Measurements from ENCODE around the gene KIF6. TPM values are rescaled to one million over a fixed set of nuclear protein-coding genes. Genes with fewer than 3 reads are reported as not detected.

The KIF6 gene
- total RNA-seq, 1 donor from 2014 or later, result 2.7 TPM

- Histone ChIP-seq H2AFZ (replicated peaks) (no peak overlapping the region), H3K4me3 (no peak overlapping the region), H3K9me3 (ENCODE audit: low read depth) (no peaks in the 10 kb centered on the region), H3F3A (ENCODE audit: low read depth) (no peaks in the 10 kb centered on the region), H3K27ac (no peak overlapping the region), H3K36me3 (peaks cover 5% of the 10 kb centered on the region), H3K4me2 (no peak overlapping the region), H3K4me1 (no peaks in the 10 kb centered on the region), H3K79me2 (ENCODE audit: low read depth) (no peaks in the 10 kb centered on the region), H3K9ac (no peak overlapping the region), H3K27me3 (no peaks in the 10 kb centered on the region), H4K20me1 (ENCODE audit: low read depth) (no peaks in the 10 kb centered on the region)
- no peak for DNase-seq (ENCODE audit: low spot score)
- H3K27ac Mint-ChIP-seq, result no peak overlapping the region
- H3K36me3 Mint-ChIP-seq, result no peaks in the 10 kb centered on the region
- TF ChIP-seq EZH2 (IDR thresholded peaks at IDR 0.05) (no peak), EZH2phosphoT487 (IDR thresholded peaks at IDR 0.05) (no peak), CTCF (IDR thresholded peaks at IDR 0.05) (no peak)
- peaks cover 5% of the 10 kb centered on the region for H3K9me3 Mint-ChIP-seq
- H3K4me1 Mint-ChIP-seq, result peaks cover 7% of the 10 kb centered on the region
- no peaks in the 10 kb centered on the region for H3K27me3 Mint-ChIP-seq (ENCODE audit: insufficient read depth, low read depth)
- no peak overlapping the region for H3K4me3 Mint-ChIP-seq
Observed at GRCh38 chr6:39471954-39472659, 253.1 kb downstream of the KIF6 start.

- Mint-ChIP-seq H3K27me3 (ENCODE audit: insufficient read depth, low read depth) (no peaks in the 10 kb centered on the region), H3K9me3 (peaks cover 2% of the 10 kb centered on the region), H3K36me3 (no peaks in the 10 kb centered on the region), H3K4me1 (peaks cover 7% of the 10 kb centered on the region), H3K27ac (no peak overlapping the region), H3K4me3 (no peak overlapping the region)
- Histone ChIP-seq H3F3A (ENCODE audit: low read depth) (no peaks in the 10 kb centered on the region), H3K79me2 (ENCODE audit: low read depth) (no peaks in the 10 kb centered on the region), H3K27ac (no peak overlapping the region), H2AFZ (replicated peaks) (no peak overlapping the region), H3K4me2 (no peak overlapping the region), H3K9me3 (ENCODE audit: low read depth) (no peaks in the 10 kb centered on the region), H3K4me1 (no peaks in the 10 kb centered on the region), H3K27me3 (no peaks in the 10 kb centered on the region), H3K9ac (no peak overlapping the region), H3K36me3 (peaks cover 5% of the 10 kb centered on the region), H4K20me1 (ENCODE audit: low read depth) (no peaks in the 10 kb centered on the region), H3K4me3 (no peak overlapping the region)
- TF ChIP-seq EZH2 (IDR thresholded peaks at IDR 0.05), result no peak
- no peak for TF ChIP-seq EZH2phosphoT487 (IDR thresholded peaks at IDR 0.05)
- no peak for TF ChIP-seq CTCF (IDR thresholded peaks at IDR 0.05)
- no peak for DNase-seq (ENCODE audit: low spot score)
Observed at GRCh38 chr6:39470506-39470905, 254.7 kb downstream of the KIF6 start.

- H3K4me1 ChIP-seq, result no peaks in the 10 kb centered on the region
- H3K9ac ChIP-seq, result no peak overlapping the region
- no peaks in the 10 kb centered on the region for H3K79me2 ChIP-seq (ENCODE audit: low read depth)
- no peak overlapping the region for H3K4me2 ChIP-seq
- no peak overlapping the region for H2AFZ ChIP-seq (replicated peaks)
- peaks cover 5% of the 10 kb centered on the region for H3K36me3 ChIP-seq
- Mint-ChIP-seq H3K27me3 (ENCODE audit: insufficient read depth, low read depth) (no peaks in the 10 kb centered on the region), H3K36me3 (no peaks in the 10 kb centered on the region), H3K27ac (no peak overlapping the region), H3K4me3 (no peak overlapping the region), H3K9me3 (peaks cover 2% of the 10 kb centered on the region), H3K4me1 (peaks cover 7% of the 10 kb centered on the region)
- no peak overlapping the region for H3K27ac ChIP-seq
- H3K27me3 ChIP-seq, result no peaks in the 10 kb centered on the region
- H3K4me3 ChIP-seq, result no peak overlapping the region
- H3F3A ChIP-seq (ENCODE audit: low read depth), result no peaks in the 10 kb centered on the region
- TF ChIP-seq EZH2 (IDR thresholded peaks at IDR 0.05), result no peak
- no peak for TF ChIP-seq CTCF (IDR thresholded peaks at IDR 0.05)
- no peak for TF ChIP-seq EZH2phosphoT487 (IDR thresholded peaks at IDR 0.05)
- no peak for DNase-seq (ENCODE audit: low spot score)
- no peaks in the 10 kb centered on the region for H3K9me3 ChIP-seq (ENCODE audit: low read depth)
- no peaks in the 10 kb centered on the region for H4K20me1 ChIP-seq (ENCODE audit: low read depth)
Observed at GRCh38 chr6:39468385-39468784, 256.8 kb downstream of the KIF6 start.

All from neural progenitor cell (in vitro differentiated cells).